ENCODE measurements around the gene CHL1.

GRCh38 chr3:278300-279064, 81.9 kb downstream of the CHL1 start:
- no peak for TF ChIP-seq CTCF (conservative IDR thresholded peaks at IDR 0.05)
- TF ChIP-seq ZFX (IDR thresholded peaks at IDR 0.05): no peak

Measured in C4-2B (cell line).